HEK293 (cell line): ENCODE data around the gene COX8A.

Source experiments
- BCL11A ChIP-seq: fragments of 450-650 bp; formaldehyde crosslinking; IDR thresholded peaks from 2 replicates; pipeline ENCODE4 v1.5.1; 2016; ENCODE audit warnings: low read depth, missing biosample characterization, missing genetic modification characterization
- BCL11B ChIP-seq: fragments of 450-650 bp; formaldehyde crosslinking; IDR thresholded peaks from 2 replicates; pipeline ENCODE4 v1.5.1; 2016; ENCODE audit warnings: low read depth, missing biosample characterization, missing genetic modification characterization
- GLI4 ChIP-seq: fragments of 450-650 bp; formaldehyde crosslinking; IDR thresholded peaks from 2 replicates; pipeline ENCODE4 v1.5.1; 2016; ENCODE audit warnings: missing biosample characterization, missing genetic modification characterization
- KLF16 ChIP-seq: fragments of 450-650 bp; formaldehyde crosslinking; IDR thresholded peaks from 2 replicates; pipeline ENCODE4 v1.5.1; 2017; ENCODE audit warnings: missing biosample characterization, missing genetic modification characterization
- SP2 ChIP-seq: fragments of 450-650 bp; formaldehyde crosslinking; IDR thresholded peaks from 2 replicates; pipeline ENCODE4 v1.5.1; 2016; ENCODE audit warnings: missing biosample characterization, missing genetic modification characterization
- SP3 ChIP-seq: fragments of 450-650 bp; formaldehyde crosslinking; IDR thresholded peaks from 2 replicates; pipeline ENCODE4 v1.5.1; 2016; ENCODE audit warnings: missing biosample characterization, missing genetic modification characterization
- WT1 ChIP-seq: fragments of 450-650 bp; formaldehyde crosslinking; IDR thresholded peaks from 2 replicates; pipeline ENCODE4 v1.5.1; 2016; ENCODE audit warnings: missing biosample characterization, missing genetic modification characterization
- ZNF24 ChIP-seq: fragments of 450-650 bp; formaldehyde crosslinking; IDR thresholded peaks from 2 replicates; pipeline ENCODE4 v1.5.1; 2016; ENCODE audit warnings: missing biosample characterization, missing genetic modification characterization
- ZNF311 ChIP-seq: fragments of 450-650 bp; formaldehyde crosslinking; IDR thresholded peaks from 2 replicates; pipeline ENCODE4 v1.5.1; 2017; ENCODE audit warnings: missing biosample characterization, missing genetic modification characterization, borderline replicate concordance
- ZNF341 ChIP-seq: fragments of 450-650 bp; formaldehyde crosslinking; IDR thresholded peaks from 2 replicates; pipeline ENCODE4; 2016; ENCODE audit warnings: low read depth, missing biosample characterization, missing genetic modification characterization
- ZNF354C ChIP-seq: fragments of 450-650 bp; formaldehyde crosslinking; IDR thresholded peaks from 2 replicates; pipeline ENCODE4 v1.5.1; 2016; ENCODE audit warnings: missing biosample characterization, missing genetic modification characterization, low read depth, borderline replicate concordance
- ZNF394 ChIP-seq: fragments of 450-650 bp; formaldehyde crosslinking; IDR thresholded peaks from 2 replicates; pipeline ENCODE4 v1.5.1; 2016; ENCODE audit warnings: missing biosample characterization, missing genetic modification characterization, mild to moderate bottlenecking, moderate library complexity, borderline replicate concordance
- ZNF473 ChIP-seq: fragments of 450-650 bp; formaldehyde crosslinking; IDR thresholded peaks from 2 replicates; pipeline ENCODE4 v1.5.1; 2017; ENCODE audit warnings: missing biosample characterization, missing genetic modification characterization
- ZNF600 ChIP-seq: fragments of 450-650 bp; formaldehyde crosslinking; IDR thresholded peaks from 2 replicates; pipeline ENCODE4 v1.5.1; 2016; ENCODE audit warnings: missing biosample characterization, missing genetic modification characterization
- ZNF658 ChIP-seq: fragments of 450-650 bp; formaldehyde crosslinking; IDR thresholded peaks from 2 replicates; pipeline ENCODE4; 2016; ENCODE audit warnings: missing biosample characterization, missing genetic modification characterization
- ZNF707 ChIP-seq: fragments of 450-650 bp; formaldehyde crosslinking; IDR thresholded peaks from 2 replicates; pipeline ENCODE4 v1.5.1; 2016; ENCODE audit warnings: missing biosample characterization, missing genetic modification characterization
- ZNF843 ChIP-seq: fragments of 450-650 bp; formaldehyde crosslinking; IDR thresholded peaks from 2 replicates; pipeline ENCODE4 v1.5.1; 2016; ENCODE audit warnings: missing biosample characterization, missing genetic modification characterization
- ZSCAN16 ChIP-seq: fragments of 450-650 bp; formaldehyde crosslinking; IDR thresholded peaks from 2 replicates; pipeline ENCODE4 v1.5.1; 2016; ENCODE audit warnings: missing biosample characterization, missing genetic modification characterization
- ZXDB ChIP-seq: fragments of 450-650 bp; formaldehyde crosslinking; IDR thresholded peaks from 2 replicates; pipeline ENCODE4 v1.5.1; 2016; ENCODE audit warnings: missing biosample characterization, missing genetic modification characterization
- TF ChIP-seq, protein P1 (sequence below): fragments of 450-650 bp; formaldehyde crosslinking; conservative IDR thresholded peaks from 2 replicates; pipeline ENCODE4 v1.5.1; 2016; ENCODE audit warnings: low read depth, missing biosample characterization, missing genetic modification characterization
- TF ChIP-seq, protein P2 (sequence below): fragments of 450-650 bp; formaldehyde crosslinking; IDR thresholded peaks from 2 replicates; pipeline ENCODE4 v1.5.1; 2016; ENCODE audit warnings: missing biosample characterization, missing genetic modification characterization
- TF ChIP-seq, protein P3 (sequence below): fragments of 450-650 bp; IDR thresholded peaks from 2 replicates; pipeline ENCODE4 v1.5.1; 2018; ENCODE audit warnings: missing biosample characterization, mild to moderate bottlenecking, missing genetic modification characterization
- TF ChIP-seq, protein P4 (sequence below): fragments of 450-650 bp; formaldehyde crosslinking; IDR thresholded peaks from 2 replicates; pipeline ENCODE4 v1.5.1; 2016; ENCODE audit warnings: missing biosample characterization, missing genetic modification characterization
- TF ChIP-seq, protein P5 (sequence below): fragments of 450-650 bp; formaldehyde crosslinking; IDR thresholded peaks from 2 replicates; pipeline ENCODE4 v1.5.1; 2016; ENCODE audit warnings: missing biosample characterization, missing genetic modification characterization
- TF ChIP-seq, protein P6 (sequence below): fragments of 450-650 bp; formaldehyde crosslinking; IDR thresholded peaks from 2 replicates; pipeline ENCODE4 v1.5.1; 2016; ENCODE audit warnings: missing biosample characterization, missing genetic modification characterization

Gene COX8A

DNA sequence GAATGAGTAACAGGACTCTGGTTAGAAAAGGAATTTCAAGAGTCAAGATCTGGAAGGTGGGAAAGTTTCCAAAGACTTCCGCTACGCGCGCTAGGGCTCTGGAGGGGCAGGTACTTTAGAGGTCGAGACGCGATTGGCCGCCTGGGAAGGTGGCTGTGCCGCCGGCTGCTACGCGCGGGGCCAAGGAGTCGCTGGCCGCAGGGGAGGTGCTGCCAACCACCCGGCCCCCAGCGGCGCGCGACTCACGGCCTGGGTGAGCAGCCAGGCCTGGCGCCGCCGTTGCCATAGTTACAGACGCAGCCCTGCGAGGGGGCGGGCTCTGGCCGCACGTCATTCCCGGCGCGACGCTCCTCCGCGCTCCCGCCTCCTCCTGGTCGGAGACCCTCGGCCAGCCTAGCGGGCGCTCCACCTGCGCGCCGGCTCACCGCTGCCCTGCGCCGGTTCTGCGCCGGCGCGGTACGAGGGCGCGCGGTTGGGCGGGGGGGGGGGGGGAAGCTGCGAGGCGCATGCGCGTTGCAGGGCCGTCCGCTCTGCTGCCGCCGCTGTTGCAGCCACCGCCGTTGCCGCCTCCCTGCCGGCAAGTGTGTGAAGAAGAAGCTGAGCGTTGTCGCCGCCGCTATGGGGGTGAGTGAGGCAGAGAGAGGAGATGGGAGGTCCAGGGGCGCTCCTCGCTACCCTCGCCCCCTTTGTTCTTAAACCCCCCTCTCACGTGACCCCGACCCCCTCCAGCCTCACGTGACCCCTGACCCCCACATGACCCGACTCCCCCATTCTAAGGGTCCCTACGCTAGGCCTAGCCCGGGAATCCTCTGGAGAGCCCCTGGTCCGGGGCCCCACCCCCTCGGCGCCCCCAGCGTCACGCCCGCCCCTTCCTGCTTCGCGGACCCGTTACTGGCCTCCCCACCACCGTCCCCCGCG is 35.7 kb upstream of the COX8A start, which contains the start of gene NAA40 (continued):
- TF ChIP-seq, protein P1, sequence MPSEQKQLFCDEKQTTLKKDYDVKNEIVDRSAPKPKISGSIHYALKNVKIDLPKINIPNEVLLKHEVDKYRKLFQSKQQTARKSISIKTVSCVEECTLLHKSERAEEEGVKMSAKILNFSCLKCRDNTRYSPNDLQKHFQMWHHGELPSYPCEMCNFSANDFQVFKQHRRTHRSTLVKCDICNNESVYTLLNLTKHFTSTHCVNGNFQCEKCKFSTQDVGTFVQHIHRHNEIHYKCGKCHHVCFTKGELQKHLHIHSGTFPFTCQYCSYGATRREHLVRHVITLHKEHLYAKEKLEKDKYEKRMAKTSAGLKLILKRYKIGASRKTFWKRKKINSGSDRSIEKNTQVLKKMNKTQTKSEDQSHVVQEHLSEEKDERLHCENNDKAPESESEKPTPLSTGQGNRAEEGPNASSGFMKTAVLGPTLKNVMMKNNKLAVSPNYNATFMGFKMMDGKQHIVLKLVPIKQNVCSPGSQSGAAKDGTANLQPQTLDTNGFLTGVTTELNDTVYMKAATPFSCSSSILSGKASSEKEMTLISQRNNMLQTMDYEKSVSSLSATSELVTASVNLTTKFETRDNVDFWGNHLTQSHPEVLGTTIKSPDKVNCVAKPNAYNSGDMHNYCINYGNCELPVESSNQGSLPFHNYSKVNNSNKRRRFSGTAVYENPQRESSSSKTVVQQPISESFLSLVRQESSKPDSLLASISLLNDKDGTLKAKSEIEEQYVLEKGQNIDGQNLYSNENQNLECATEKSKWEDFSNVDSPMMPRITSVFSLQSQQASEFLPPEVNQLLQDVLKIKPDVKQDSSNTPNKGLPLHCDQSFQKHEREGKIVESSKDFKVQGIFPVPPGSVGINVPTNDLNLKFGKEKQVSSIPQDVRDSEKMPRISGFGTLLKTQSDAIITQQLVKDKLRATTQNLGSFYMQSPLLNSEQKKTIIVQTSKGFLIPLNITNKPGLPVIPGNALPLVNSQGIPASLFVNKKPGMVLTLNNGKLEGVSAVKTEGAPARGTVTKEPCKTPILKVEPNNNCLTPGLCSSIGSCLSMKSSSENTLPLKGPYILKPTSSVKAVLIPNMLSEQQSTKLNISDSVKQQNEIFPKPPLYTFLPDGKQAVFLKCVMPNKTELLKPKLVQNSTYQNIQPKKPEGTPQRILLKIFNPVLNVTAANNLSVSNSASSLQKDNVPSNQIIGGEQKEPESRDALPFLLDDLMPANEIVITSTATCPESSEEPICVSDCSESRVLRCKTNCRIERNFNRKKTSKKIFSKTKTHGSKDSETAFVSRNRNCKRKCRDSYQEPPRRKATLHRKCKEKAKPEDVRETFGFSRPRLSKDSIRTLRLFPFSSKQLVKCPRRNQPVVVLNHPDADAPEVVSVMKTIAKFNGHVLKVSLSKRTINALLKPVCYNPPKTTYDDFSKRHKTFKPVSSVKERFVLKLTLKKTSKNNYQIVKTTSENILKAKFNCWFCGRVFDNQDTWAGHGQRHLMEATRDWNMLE (tag by site-specific recombination): no peak
- TF ChIP-seq WT1 (tag by site-specific recombination) (peak; percentile 53; the same call in 1 of the 2 replicates), ZNF354C (tag by site-specific recombination) (no peak), ZNF707 (no peak), ZNF843 (tag by site-specific recombination) (no peak), BCL11A (tag by site-specific recombination) (no peak), ZNF473 (tag by site-specific recombination) (no peak), ZNF341 (tag by site-specific recombination) (peak; percentile 100), ZNF658 (tag by site-specific recombination) (no peak), BCL11B (tag by site-specific recombination) (no peak), ZSCAN16 (tag by site-specific recombination) (no peak), ZNF24 (tag by site-specific recombination) (no peak), ZNF311 (tag by site-specific recombination) (no peak), SP2 (tag by site-specific recombination) (peak; percentile 89), ZXDB (tag by site-specific recombination) (peak; percentile 11), SP3 (peak; percentile 77), ZNF394 (tag by site-specific recombination) (peak; percentile 96), ZNF600 (peak; percentile 85), GLI4 (tag by site-specific recombination) (no peak), KLF16 (tag by site-specific recombination) (0 out of 2 replicates have a peak, but pooled peaks have one; percentile 11)
- TF ChIP-seq, protein P2, sequence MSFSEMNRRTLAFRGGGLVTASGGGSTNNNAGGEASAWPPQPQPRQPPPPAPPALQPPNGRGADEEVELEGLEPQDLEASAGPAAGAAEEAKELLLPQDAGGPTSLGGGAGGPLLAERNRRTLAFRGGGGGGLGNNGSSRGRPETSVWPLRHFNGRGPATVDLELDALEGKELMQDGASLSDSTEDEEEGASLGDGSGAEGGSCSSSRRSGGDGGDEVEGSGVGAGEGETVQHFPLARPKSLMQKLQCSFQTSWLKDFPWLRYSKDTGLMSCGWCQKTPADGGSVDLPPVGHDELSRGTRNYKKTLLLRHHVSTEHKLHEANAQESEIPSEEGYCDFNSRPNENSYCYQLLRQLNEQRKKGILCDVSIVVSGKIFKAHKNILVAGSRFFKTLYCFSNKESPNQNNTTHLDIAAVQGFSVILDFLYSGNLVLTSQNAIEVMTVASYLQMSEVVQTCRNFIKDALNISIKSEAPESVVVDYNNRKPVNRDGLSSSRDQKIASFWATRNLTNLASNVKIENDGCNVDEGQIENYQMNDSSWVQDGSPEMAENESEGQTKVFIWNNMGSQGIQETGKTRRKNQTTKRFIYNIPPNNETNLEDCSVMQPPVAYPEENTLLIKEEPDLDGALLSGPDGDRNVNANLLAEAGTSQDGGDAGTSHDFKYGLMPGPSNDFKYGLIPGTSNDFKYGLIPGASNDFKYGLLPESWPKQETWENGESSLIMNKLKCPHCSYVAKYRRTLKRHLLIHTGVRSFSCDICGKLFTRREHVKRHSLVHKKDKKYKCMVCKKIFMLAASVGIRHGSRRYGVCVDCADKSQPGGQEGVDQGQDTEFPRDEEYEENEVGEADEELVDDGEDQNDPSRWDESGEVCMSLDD (tag by site-specific recombination): peak; percentile 67
- TF ChIP-seq, protein P3, sequence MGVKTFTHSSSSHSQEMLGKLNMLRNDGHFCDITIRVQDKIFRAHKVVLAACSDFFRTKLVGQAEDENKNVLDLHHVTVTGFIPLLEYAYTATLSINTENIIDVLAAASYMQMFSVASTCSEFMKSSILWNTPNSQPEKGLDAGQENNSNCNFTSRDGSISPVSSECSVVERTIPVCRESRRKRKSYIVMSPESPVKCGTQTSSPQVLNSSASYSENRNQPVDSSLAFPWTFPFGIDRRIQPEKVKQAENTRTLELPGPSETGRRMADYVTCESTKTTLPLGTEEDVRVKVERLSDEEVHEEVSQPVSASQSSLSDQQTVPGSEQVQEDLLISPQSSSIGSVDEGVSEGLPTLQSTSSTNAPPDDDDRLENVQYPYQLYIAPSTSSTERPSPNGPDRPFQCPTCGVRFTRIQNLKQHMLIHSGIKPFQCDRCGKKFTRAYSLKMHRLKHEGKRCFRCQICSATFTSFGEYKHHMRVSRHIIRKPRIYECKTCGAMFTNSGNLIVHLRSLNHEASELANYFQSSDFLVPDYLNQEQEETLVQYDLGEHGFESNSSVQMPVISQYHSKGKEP (tag by site-specific recombination): 0 out of 2 replicates have a peak, but pooled peaks have one; percentile 25
- TF ChIP-seq, protein P4, sequence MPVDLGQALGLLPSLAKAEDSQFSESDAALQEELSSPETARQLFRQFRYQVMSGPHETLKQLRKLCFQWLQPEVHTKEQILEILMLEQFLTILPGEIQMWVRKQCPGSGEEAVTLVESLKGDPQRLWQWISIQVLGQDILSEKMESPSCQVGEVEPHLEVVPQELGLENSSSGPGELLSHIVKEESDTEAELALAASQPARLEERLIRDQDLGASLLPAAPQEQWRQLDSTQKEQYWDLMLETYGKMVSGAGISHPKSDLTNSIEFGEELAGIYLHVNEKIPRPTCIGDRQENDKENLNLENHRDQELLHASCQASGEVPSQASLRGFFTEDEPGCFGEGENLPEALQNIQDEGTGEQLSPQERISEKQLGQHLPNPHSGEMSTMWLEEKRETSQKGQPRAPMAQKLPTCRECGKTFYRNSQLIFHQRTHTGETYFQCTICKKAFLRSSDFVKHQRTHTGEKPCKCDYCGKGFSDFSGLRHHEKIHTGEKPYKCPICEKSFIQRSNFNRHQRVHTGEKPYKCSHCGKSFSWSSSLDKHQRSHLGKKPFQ (tag by site-specific recombination): no peak
- TF ChIP-seq, protein P5, sequence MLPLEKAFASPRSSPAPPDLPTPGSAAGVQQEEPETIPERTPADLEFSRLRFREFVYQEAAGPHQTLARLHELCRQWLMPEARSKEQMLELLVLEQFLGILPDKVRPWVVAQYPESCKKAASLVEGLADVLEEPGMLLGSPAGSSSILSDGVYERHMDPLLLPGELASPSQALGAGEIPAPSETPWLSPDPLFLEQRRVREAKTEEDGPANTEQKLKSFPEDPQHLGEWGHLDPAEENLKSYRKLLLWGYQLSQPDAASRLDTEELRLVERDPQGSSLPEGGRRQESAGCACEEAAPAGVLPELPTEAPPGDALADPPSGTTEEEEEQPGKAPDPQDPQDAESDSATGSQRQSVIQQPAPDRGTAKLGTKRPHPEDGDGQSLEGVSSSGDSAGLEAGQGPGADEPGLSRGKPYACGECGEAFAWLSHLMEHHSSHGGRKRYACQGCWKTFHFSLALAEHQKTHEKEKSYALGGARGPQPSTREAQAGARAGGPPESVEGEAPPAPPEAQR (tag by site-specific recombination): no peak
- TF ChIP-seq, protein P6, sequence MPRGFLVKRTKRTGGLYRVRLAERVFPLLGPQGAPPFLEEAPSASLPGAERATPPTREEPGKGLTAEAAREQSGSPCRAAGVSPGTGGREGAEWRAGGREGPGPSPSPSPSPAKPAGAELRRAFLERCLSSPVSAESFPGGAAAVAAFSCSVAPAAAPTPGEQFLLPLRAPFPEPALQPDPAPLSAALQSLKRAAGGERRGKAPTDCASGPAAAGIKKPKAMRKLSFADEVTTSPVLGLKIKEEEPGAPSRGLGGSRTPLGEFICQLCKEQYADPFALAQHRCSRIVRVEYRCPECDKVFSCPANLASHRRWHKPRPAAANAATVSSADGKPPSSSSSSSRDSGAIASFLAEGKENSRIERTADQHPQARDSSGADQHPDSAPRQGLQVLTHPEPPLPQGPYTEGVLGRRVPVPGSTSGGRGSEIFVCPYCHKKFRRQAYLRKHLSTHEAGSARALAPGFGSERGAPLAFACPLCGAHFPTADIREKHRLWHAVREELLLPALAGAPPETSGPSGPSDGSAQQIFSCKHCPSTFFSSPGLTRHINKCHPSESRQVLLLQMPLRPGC (tag by site-specific recombination): 0 out of 2 replicates have a peak, but pooled peaks have one; percentile 18
